H1 (cell line): ENCODE measurements around the gene CMSS1.

ENCODE experiments used
- CHD2 ChIP-seq: IDR thresholded peaks from 2 replicates; pipeline ENCODE4 v1.6.1; 2012; ENCODE audit warnings: low read length, improper control_type of control experiment
- CTCF ChIP-seq, 3 experiments: IDR thresholded peaks; 1 replicate in 2 of 3; 2 replicates in 1 of 3; pipeline versions ENCODE4 v1.5.1 to v1.6.1; 2011; ENCODE audit warnings: low read length in 3 of 3, mild to moderate bottlenecking in 3 of 3, inconsistent platforms in 2 of 3, low read depth in 1 of 3, moderate library complexity in 1 of 3; ENCODE audit not compliant: insufficient read depth in 1 of 3; ENCODE audit errors: control extremely low read depth in 1 of 3
- EP300 ChIP-seq, 2 experiments: IDR thresholded peaks; 1 replicate in 1 of 2; 2 replicates in 1 of 2; pipeline ENCODE4 v1.6.1; 2011 to 2012; ENCODE audit warnings: low read depth in 2 of 2, low read length in 2 of 2, mild to moderate bottlenecking in 2 of 2, borderline replicate concordance in 1 of 2, inconsistent platforms in 1 of 2, moderate library complexity in 1 of 2
- GABPA ChIP-seq: IDR thresholded peaks from 2 replicates; pipeline ENCODE4 v1.6.1; 2011; ENCODE audit warnings: mild to moderate bottlenecking, low read length, moderate library complexity, borderline replicate concordance; ENCODE audit not compliant: insufficient read depth
- TEAD4 ChIP-seq: IDR thresholded peaks from 2 replicates; pipeline ENCODE4 v1.6.1; 2012; ENCODE audit warnings: low read depth, low read length, inconsistent platforms, mixed read lengths

GRCh38 chr3:100106094-100106493 is 288.4 kb downstream of the CMSS1 start:
- no peak for TF ChIP-seq EP300 (IDR thresholded peaks at IDR 0.05; ENCODE audit: borderline replicate concordance in 1 of 2, low read depth in 2 of 2, low read length in 2 of 2)
- TF ChIP-seq CTCF (IDR thresholded peaks at IDR 0.05; ENCODE audit: control extremely low read depth in 1 of 3, insufficient read depth in 1 of 3, low read depth in 1 of 3, low read length in 3 of 3) = no peak
- TF ChIP-seq CHD2 = no peak
- TF ChIP-seq TEAD4 = no peak
- no peak for TF ChIP-seq GABPA
